ENCODE measurements around the gene CCDC57.

Gene CCDC57

DNA sequence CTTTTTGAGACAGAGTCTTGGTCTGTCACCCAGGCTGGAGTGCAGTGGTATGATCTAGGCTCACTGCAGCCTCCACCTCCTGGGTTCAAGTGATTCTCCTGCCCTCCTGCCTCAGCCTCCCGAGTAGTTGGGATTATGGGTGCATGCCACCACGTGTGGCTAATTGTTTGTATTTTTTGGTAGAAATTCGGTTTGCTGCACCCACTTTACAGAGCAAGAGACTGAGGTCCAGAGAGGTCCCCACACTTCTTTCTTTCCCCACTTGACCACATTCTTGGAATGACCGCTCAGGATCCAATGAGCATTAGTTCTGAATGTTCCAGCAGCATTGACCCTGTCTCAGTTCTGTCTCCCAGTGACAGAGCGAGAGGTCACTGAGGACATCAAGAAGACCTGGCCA is 10.9 kb upstream of the CCDC57 start:
- Histone ChIP-seq H3K27me3 (ENCODE audit: control insufficient read depth, insufficient read depth, low read length) (peaks cover 4% of the 10 kb centered on the region), H3K4me1 (ENCODE audit: control insufficient read depth, insufficient read depth, low read length) (no peaks in the 10 kb centered on the region), H3K36me3 (ENCODE audit: control insufficient read depth, insufficient read depth, low read length) (no peaks in the 10 kb centered on the region), H3K4me3 (ENCODE audit: low read depth, low read length) (no peak overlapping the region), H3K9me3 (ENCODE audit: control insufficient read depth, insufficient read depth, low read length) (no peaks in the 10 kb centered on the region), H3K9ac (ENCODE audit: low read depth, low read length) (no peak overlapping the region)

DNA sequence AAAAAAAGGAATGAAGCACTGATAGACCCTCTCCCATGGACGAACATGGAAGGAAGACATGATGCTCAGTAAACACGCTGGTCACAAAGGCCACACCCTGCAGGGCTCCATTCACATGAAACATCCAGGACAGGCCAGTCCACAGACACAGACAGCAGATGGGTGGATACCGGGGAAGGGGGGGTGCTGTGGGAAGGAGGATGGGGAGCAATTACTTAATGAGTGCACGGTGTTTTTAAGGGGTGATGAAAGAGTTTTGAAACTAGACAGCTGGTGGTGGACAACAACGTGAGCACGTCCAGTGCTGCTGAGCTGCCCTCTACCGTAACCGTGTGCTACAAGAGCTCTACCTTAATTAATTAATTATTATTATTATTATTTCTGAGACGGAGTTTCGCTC is 10.2 kb upstream of the CCDC57 start:
- Histone ChIP-seq H3K9me3 (ENCODE audit: control insufficient read depth, insufficient read depth, low read length) (no peaks in the 10 kb centered on the region), H3K4me3 (ENCODE audit: low read depth, low read length) (no peak overlapping the region), H3K9ac (ENCODE audit: low read depth, low read length) (no peak overlapping the region), H3K27me3 (ENCODE audit: control insufficient read depth, insufficient read depth, low read length) (peaks cover 2% of the 10 kb centered on the region), H3K4me1 (ENCODE audit: control insufficient read depth, insufficient read depth, low read length) (no peaks in the 10 kb centered on the region), H3K36me3 (ENCODE audit: control insufficient read depth, insufficient read depth, low read length) (no peaks in the 10 kb centered on the region)

DNA sequence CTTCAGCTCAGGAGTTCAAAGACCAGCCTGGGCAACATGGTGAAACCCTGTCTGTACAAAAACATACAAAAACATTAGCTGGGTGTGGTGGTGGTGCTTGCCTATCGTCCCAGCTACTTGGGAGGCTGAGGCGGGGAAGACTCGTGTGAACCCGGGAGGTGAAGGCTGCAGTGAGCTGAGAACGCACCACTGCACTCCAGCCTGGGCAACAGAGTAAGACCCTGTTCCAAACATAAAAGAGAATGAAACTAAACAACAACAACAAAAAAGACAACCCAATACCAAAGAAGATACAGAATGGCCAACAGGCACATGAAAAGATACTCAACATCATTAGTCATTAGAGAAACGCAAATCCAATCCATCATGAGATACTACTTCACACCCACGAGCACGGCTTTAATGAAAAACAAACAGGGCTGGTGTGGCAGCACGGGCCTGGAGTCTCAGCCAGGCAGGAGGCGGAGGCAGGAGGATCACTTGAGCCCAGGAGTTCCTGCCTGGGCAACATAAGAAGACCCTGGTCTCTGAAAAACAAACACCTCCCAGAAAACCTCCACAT is 8.8 kb upstream of the CCDC57 start:
- no peak overlapping the region for H3K9ac ChIP-seq (ENCODE audit: low read depth, low read length)
- no peaks in the 10 kb centered on the region for H3K27me3 ChIP-seq (ENCODE audit: control insufficient read depth, insufficient read depth, low read length)
- no peaks in the 10 kb centered on the region for H3K36me3 ChIP-seq (ENCODE audit: control insufficient read depth, insufficient read depth, low read length)
- H3K9me3 ChIP-seq (ENCODE audit: control insufficient read depth, insufficient read depth, low read length) = no peaks in the 10 kb centered on the region
- no peaks in the 10 kb centered on the region for H3K4me1 ChIP-seq (ENCODE audit: control insufficient read depth, insufficient read depth, low read length)
- H3K4me3 ChIP-seq (ENCODE audit: low read depth, low read length) = no peak overlapping the region

DNA sequence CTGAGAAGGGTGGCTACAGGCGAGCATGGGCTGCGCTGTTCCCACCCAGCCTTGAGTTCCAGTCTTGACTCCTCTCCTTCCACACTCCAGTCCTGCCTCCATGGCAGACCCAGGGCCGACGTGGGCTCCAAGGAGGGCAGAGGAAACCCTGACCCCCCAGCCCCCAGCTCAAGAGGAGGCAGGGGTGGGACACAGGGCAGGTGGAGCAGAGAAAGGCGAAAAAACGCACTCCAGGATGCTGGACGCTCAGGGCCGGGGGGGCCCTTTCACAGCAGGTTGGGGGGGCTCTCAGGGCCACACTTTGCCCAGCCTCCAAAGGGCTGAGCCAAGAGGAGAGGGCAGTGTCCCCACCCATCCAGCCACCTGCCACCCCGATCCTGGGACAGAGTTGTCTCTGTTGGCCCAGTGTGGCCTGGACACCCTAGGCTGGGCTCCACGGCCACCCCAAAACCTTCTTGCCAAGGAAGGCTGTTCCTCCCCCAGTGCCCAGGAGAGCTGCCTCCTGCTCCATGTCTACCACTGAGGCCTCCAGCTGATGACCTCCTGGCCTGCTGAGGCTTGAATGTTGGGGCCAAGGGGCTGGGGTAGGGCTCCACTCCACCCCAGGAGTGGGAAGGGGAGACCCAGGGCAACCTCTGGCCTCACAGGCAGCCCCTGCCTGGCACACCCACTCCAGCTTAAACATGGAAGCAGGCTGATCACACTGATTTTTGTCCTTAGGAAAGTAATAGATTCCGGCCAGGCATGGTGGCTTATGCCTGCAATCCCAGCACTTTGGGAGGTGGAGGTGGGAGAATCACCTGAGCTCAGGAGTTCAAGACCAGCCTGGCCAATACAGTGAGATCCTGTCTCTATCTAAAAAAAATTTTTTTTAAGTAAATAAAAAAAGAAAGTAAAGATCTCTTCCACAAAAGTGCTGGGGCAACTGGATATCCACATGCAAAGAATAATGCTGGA is 7.4 kb upstream of the CCDC57 start:
- no peaks in the 10 kb centered on the region for H3K9me3 ChIP-seq (ENCODE audit: control insufficient read depth, insufficient read depth, low read length)
- H3K4me1 ChIP-seq (ENCODE audit: control insufficient read depth, insufficient read depth, low read length) = no peaks in the 10 kb centered on the region
- H3K27me3 ChIP-seq (ENCODE audit: control insufficient read depth, insufficient read depth, low read length) = no peaks in the 10 kb centered on the region
- no peaks in the 10 kb centered on the region for H3K36me3 ChIP-seq (ENCODE audit: control insufficient read depth, insufficient read depth, low read length)
- no peak overlapping the region for H3K9ac ChIP-seq (ENCODE audit: low read depth, low read length)
- H3K4me3 ChIP-seq (ENCODE audit: low read depth, low read length) = no peak overlapping the region

DNA sequence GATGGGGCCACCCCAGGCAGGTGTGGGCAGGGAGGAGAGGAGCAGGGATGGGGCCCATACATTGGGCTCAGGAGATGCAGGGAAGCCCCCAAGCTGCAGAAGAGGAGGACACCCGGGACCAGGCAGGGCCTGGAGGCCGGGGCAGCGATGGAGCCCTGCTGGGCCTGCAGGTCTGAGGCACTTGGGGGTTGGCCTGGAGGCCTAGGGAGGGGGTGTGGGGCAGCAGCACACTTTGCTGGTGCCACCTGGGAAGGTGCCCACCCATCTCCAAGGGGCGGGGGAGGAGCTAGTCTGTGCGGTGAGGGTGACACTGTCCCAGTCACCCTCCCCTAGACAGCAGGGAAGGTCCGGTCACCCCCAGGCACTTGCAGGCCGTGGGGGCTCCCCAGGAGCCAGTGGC is 6.4 kb upstream of the CCDC57 start:
- Histone ChIP-seq H3K4me1 (ENCODE audit: control insufficient read depth, insufficient read depth, low read length) (no peaks in the 10 kb centered on the region), H3K4me3 (ENCODE audit: low read depth, low read length) (no peak overlapping the region), H3K36me3 (ENCODE audit: control insufficient read depth, insufficient read depth, low read length) (no peaks in the 10 kb centered on the region), H3K27me3 (ENCODE audit: control insufficient read depth, insufficient read depth, low read length) (peaks cover 3% of the 10 kb centered on the region), H3K9me3 (ENCODE audit: control insufficient read depth, insufficient read depth, low read length) (no peaks in the 10 kb centered on the region), H3K9ac (ENCODE audit: low read depth, low read length) (no peak overlapping the region)

DNA sequence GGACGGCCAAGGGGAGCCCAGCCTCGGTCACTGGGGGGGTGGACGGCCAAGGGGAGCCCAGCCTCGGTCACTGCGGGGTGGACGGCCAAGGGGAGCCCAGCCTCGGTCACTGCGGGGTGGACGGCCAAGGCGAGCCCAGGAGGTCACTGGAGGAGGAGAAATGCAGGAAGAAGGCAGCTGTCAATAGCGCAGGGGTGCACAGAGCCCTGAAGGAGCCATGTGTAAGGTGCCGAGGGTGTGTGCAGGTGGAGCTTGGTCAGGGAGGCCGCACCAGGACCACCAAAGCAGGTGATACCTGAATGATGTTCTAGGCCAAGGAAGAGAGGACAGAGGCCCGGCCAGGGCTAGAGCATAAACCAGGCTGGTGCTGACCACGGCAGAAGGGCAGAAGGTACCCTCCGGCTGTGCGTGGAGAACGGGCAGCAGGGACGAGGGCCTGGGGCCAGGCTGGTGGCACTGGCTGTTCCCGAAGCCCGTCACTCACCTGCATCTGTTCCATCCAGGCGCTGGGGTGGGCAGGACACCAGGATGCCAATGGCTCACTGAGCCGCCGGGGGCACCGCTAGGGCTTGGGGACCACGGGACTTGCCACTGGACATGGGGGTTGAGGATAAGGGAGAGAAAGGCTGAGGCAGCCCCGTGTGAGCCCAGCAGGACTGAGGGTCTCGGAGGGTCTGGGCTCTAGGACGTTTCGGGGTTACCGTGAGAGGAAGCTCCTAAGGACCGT is 5.9 kb upstream of the CCDC57 start:
- H3K9ac ChIP-seq (ENCODE audit: low read depth, low read length) = no peak overlapping the region
- no peaks in the 10 kb centered on the region for H3K9me3 ChIP-seq (ENCODE audit: control insufficient read depth, insufficient read depth, low read length)
- peaks cover 6% of the 10 kb centered on the region for H3K27me3 ChIP-seq (ENCODE audit: control insufficient read depth, insufficient read depth, low read length)
- H3K36me3 ChIP-seq (ENCODE audit: control insufficient read depth, insufficient read depth, low read length) = no peaks in the 10 kb centered on the region
- no peak overlapping the region for H3K4me3 ChIP-seq (ENCODE audit: low read depth, low read length)
- no peaks in the 10 kb centered on the region for H3K4me1 ChIP-seq (ENCODE audit: control insufficient read depth, insufficient read depth, low read length)

DNA sequence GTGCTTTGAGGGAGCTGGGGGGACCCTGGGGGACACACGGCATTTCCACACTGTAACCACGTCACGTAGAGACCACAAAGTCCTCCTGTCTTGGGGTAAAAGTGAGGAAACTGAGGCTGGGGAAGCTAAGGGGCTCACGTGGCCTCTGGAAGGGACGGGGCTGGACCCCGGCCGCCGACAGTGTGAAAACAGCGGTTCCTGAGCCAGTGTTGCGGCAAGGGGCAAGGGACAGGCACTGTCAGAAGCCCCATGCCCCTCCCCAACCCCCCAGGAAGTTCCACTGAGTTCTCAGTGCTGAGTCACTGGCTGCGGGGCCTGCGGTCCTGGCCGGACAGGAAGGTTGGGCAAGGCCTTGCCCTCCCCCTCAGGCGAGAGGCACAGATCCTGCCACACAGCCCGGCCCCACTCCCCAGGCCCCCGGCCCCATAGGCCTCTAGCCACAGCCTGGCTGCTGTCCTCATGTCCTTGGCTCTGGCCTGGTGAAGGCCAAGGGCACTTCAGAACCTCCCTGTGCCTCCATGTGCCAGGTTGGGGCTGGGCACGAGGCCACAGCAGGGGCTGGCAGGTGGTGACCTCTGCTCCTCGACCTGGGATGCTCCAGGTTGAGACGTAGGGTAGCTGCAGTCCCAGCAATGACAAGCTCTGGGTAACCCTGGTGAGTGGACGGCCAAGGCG is 5.0 kb upstream of the CCDC57 start:
- Histone ChIP-seq H3K9me3 (ENCODE audit: control insufficient read depth, insufficient read depth, low read length) (no peaks in the 10 kb centered on the region), H3K9ac (ENCODE audit: low read depth, low read length) (no peak overlapping the region), H3K4me3 (ENCODE audit: low read depth, low read length) (no peak overlapping the region), H3K27me3 (ENCODE audit: control insufficient read depth, insufficient read depth, low read length) (peaks cover 10% of the 10 kb centered on the region), H3K4me1 (ENCODE audit: control insufficient read depth, insufficient read depth, low read length) (no peaks in the 10 kb centered on the region), H3K36me3 (ENCODE audit: control insufficient read depth, insufficient read depth, low read length) (no peaks in the 10 kb centered on the region)

DNA sequence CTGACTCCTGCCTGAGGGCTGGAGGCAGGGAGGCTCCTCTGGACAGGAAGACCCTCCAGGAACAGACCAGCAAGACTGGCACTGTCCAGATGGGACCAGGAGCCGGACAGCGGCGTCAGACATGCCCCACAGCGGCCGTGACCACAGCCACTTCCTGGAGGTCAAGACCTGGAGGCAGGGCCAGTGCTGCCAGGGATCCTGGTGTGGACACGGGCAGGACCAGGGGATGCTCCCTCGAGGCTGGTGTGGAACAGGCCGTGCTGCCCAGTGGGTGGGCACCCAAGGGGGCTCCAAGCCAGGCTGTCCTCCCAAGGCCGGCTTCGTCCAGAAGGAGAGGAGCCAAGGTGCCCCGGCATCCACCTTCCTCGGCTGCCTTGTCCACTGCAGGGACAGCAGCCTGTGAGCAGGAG is 4.5 kb upstream of the CCDC57 start:
- Histone ChIP-seq H3K9me3 (ENCODE audit: control insufficient read depth, insufficient read depth, low read length) (no peaks in the 10 kb centered on the region), H3K4me3 (ENCODE audit: low read depth, low read length) (no peak overlapping the region), H3K9ac (ENCODE audit: low read depth, low read length) (no peak overlapping the region), H3K4me1 (ENCODE audit: control insufficient read depth, insufficient read depth, low read length) (no peaks in the 10 kb centered on the region), H3K27me3 (ENCODE audit: control insufficient read depth, insufficient read depth, low read length) (peaks cover 10% of the 10 kb centered on the region), H3K36me3 (ENCODE audit: control insufficient read depth, insufficient read depth, low read length) (no peaks in the 10 kb centered on the region)

DNA sequence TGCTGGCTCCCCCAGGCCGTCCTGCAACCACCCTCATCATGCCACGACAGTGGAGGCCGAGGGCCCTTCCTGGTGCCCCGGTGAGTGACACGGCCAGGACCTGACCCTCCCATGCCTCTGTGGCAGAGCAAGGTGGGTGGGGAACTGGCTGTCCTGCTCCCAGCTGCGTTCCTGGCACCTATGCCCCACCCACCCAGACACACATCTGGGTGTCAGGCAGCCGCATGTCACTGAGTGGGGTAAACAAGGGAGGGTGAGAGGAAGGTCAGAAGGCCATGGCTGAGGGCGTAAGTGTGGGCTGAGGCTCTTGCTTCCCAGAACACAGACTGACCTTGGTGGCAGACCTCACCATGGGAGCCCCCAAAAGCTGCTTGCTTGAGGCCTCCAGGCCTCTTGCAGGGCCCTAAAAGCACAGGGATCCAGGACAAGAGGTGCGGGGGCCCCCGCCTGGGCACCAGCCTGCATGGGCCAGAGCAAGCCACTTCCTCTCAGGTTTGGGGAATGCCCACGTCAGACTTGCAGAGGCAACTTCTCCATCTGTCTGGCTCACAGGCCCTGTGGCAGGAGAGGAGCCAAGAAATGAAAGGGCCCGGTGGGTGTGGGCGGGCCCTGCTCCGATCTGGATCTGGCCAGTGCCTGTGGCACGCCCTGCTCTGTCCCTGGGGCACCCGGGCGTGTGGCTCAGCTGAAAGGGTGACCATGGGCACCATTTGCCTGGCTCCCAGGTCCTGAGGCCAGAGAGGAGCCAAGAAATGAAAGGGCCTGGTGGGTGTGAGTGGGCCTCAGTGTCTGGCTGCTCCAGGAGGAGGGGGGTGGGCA is 3.9 kb upstream of the CCDC57 start:
- H3K9ac ChIP-seq (ENCODE audit: low read depth, low read length) = no peak overlapping the region
- H3K4me3 ChIP-seq (ENCODE audit: low read depth, low read length) = no peak overlapping the region

DNA sequence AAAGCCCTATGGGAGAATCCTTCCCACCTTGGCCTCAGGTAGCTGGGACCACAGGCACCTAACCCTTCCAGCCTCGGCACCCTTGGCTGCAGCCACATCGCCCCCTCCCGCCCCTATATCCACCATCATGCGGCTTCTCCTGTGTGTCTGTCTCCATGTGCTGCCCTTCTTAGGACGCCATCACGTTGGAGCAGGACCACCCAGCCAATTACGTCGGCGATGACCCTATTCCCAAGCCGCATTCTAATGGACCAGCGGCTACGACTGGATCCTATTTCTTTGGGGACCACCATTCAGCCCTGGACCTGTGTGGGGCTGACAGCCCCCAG is 3.3 kb upstream of the CCDC57 start:
- H3K36me3 ChIP-seq (ENCODE audit: control insufficient read depth, insufficient read depth, low read length) = no peaks in the 10 kb centered on the region
- no peaks in the 10 kb centered on the region for H3K9me3 ChIP-seq (ENCODE audit: control insufficient read depth, insufficient read depth, low read length)
- H3K27me3 ChIP-seq (ENCODE audit: control insufficient read depth, insufficient read depth, low read length) = peaks cover 10% of the 10 kb centered on the region
- no peak overlapping the region for H3K9ac ChIP-seq (ENCODE audit: low read depth, low read length)
- no peaks in the 10 kb centered on the region for H3K4me1 ChIP-seq (ENCODE audit: control insufficient read depth, insufficient read depth, low read length)
- H3K4me3 ChIP-seq (ENCODE audit: low read depth, low read length) = no peak overlapping the region

More for the DNA sequence above, 3.9 kb upstream of the CCDC57 start:
- no peaks in the 10 kb centered on the region for H3K36me3 ChIP-seq (ENCODE audit: control insufficient read depth, insufficient read depth, low read length)
- no peaks in the 10 kb centered on the region for H3K9me3 ChIP-seq (ENCODE audit: control insufficient read depth, insufficient read depth, low read length)
- H3K4me1 ChIP-seq (ENCODE audit: control insufficient read depth, insufficient read depth, low read length) = no peaks in the 10 kb centered on the region
- H3K27me3 ChIP-seq (ENCODE audit: control insufficient read depth, insufficient read depth, low read length) = peaks cover 10% of the 10 kb centered on the region
